NCI-H69 (cell line): Measurements from ENCODE around the gene DRC1.
A peak's percentile ranks its signal among the peaks of the same experiment; 100 is the strongest.

Source experiments
- DNase-seq: peaks from one replicate; lab custom pipeline; 2025; lab: John Stamatoyannopoulos, UW

DRC1 gene

DNA sequence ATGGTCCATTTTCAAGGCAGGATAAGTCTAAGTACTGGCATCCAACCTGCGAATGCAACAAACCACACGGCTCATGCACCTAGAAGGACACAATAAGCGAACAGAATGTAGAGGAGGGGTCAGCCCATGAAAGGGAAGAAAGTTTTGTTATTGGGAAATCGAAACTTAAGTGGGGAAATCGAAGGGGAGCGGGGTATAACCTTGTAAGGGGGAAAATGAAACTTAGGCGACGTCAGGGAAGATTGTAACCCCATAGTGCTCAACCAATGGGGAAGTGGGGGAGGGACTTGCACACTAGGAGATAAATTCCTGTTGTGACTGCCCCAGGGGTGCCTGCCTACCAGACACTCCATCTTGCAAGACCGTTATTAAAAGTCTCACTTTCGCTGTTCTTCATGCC, 91.8 kb downstream of the DRC1 start:
- DNase-seq: no peak

DNA sequence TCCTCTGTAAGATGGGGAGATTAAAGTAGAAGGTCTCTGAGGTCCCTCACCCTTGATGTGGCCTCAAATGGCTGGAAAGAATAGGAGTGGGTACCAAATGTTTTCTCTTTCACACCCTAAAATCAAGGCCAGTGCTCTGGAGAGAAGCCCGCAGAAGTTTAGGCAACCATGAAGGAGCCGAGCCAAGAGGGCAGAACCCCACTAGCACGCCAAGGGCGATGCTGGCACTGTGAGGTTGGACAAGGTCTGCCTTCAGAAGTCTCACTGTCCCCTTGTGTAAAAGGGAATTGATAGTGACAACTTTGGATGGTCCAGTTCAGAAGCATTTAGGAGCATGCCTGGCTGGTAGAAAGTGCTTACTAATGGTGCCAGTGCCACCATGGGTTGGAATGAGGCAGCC, 92.5 kb downstream of the DRC1 start:
- DNase-seq: no peak

DNA sequence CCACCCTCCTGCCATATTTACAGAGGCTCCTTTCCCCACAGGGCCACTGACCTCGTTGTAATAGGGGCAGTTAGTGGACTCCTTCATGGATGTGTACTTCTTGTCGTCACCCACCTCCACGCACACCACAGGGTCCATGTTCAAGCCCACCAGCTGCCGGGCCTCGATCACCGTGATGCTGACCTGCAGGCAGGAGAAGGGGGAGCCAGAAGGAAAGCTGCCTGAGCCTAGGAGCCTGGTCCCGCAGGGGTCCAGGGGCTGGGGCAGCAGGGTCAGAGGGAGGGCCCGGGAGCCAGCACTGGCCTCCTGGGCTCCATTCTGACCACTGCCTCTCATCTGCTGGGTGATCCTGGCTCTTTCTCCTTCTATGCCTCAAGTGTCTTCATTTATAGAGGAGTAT, 93.2 kb downstream of the DRC1 start:
- DNase-seq: no peak

DNA sequence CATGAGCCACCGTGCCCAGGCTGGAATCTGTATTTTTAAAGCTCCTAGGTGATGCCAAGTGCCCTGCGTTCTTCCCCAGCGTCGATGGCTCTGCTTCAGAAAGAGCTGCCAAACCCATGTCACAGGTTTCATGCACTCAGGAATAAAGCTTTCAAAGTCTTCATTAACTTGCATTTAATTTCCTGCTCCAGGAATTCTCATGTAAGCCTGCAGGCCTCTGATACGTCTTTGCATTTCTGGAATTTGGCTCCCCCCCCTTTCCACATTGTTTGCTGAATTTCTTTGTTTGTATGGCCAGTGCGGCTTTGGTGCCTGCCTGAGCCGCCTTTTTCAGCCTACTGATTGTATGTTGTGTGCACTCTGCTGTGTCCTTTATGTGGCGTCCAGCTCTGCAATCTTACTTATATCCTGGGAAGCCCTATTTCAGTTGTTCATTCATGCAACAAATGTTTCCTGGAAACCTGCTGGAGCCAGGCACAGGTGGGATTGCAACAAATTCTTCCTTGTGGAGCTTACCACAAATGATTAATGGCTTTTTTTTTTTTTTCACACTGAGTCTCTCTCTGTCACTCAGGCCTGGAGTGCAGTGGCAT, 94.1 kb downstream of the DRC1 start:
- peak; percentile 57 for DNase-seq

DNA sequence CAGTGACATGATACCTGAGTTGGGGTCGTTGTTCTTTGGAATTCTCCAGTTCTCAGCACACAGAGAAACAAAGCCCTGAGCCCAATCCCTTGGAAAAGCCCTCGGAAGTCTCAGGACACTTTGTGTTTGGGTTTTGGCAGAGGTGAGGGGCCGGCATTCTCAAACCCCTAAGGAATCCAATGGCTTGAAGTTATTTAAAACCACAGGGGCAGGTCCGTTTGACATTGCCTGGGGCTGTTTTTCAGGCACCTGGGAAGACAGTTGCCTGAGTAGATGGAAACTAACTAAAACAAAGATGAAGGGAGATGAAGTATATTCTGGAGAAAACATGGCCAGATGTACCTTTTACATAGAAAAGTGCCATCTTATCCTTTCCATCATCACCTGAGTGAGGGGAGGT, 98.7 kb downstream of the DRC1 start:
- no peak for DNase-seq

DNA sequence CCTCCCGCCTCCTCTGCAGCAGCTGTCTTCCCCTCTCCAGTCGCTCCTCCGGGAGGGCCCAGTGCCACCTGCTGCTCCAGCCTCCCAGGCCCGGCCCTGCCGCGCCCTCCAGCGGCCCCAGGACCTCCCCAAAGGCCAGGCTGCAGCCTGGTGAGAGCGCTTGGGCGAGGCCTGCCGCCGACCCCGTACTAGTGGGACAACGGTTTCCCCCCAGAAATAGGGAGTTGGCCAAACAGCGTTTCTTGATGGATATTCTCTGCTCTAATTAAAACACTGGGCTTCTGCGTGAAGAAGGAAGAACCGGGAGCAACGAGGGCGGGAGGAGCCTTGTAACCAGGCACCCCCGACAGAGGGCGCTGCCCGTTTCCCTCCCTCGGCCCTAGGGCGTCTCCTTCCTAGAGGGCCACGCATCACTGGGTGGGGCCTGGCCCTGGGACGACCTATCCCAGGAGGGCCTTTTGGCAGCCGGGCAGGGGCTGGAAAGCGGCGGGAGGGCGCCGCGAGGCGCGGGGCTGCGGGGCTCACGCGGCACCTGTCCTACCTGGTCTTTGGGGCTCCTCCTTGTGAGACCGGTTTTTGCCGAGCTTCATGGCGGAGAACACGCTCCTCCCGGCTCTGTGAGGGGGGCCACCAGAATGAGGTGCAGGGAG, 101.6 kb downstream of the DRC1 start:
- peak; percentile 88 for DNase-seq

DNA sequence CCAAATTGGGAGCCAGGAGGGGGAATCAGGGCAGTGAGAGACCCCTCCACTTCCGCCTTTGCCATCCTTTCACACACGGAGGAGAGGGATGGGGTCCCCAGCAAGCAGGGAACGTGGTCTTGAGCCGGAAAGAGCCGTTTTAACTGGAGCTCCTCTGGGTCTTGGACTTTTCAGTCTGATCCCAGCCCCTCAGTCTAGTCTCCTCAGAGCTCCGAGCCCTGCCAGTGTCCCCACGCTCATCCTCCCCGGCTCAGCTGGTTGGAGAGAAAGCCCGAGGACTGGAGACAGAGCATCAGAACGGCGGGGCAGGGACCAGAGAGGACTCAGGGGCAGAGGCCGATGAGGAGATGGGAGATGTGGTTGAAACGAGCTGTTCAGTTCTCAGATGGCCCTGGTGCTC, 102.3 kb downstream of the DRC1 start:
- DNase-seq: no peak

DNA sequence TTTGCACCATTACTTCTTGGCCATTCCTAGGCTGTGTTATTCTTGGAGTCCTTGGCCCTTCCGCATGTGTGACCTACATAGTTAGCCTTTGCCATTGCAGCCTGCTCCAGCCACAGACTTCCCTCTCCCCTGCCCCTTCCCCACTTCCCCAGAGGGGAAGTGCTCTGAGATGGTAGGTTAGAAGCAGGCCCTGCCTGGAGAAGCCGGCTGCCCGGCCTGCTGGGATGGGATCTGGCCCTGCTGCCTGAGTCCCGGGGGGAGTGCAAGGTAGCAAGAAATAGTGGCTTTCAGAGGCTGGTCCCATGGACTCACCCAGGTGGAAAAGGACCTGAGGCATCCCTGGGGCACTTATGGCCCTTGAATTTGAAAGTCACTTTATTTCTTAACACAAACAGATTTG, 104.6 kb downstream of the DRC1 start:
- DNase-seq: no peak
